OCI-M1 (cell line): ENCODE results near the gene POR.

Experiments
- DNase-seq: peaks from one replicate; lab custom pipeline; 2025; lab: John Stamatoyannopoulos, UW

The POR gene

GRCh38 chr7:75979759-75980429, 64.9 kb downstream of the POR start:
- DNase-seq, result no peak

GRCh38 chr7:75980430-75981202, 65.7 kb downstream of the POR start:
- DNase-seq, result no peak

DNA sequence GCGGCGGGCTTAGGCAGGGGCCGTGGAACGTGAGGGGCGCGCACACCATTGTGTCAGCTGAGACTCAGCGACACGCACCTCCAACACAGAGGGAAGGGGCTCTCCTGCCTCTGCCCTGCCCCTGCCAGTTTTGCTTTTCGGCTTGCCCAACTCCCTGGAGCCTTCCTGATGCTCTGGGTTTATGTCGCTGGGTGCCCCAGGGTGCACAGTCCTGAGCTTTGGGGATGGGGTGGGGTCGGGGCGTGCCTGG, 66.2 kb downstream of the POR start:
- DNase-seq, result no peak

DNA sequence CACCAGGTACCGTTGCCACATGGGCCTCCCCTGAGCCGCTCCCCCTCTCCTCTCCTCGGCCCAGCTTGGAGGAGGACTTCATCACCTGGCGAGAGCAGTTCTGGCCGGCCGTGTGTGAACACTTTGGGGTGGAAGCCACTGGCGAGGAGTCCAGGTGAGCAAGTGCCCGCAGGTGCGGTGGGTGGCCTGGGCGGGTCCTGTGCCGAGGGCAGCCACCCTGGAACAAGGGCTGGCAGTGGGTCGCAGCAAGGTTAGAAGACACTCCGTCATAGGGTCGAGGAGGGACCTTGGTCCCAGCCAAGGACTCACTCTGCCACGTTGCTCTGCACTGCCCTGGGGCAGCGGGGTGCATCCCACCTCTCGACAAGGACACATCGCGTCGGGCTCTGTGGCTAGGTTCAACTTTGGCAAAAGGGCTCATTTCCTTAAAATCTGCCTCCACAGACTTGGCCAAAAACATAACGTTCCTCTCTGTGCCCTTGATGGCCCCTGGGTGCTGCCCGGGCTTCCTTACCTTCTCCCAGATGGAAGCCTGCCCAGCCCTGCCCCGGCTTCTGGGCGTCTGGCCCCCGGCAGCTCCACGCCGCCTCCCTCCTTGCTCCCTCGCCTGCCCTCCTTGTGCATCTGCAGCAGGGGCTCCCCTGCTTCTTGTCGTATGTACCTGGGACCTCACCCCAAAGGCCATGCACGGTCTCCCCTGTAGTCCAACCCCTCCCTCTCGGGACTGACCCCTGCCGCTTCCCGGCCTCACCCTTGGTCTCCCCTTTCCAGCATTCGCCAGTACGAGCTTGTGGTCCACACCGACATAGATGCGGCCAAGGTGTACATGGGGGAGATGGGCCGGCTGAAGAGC, 66.7 kb downstream of the POR start:
- no peak for DNase-seq

GRCh38 chr7:75982306-75983064, 67.5 kb downstream of the POR start:
- DNase-seq, result no peak

DNA sequence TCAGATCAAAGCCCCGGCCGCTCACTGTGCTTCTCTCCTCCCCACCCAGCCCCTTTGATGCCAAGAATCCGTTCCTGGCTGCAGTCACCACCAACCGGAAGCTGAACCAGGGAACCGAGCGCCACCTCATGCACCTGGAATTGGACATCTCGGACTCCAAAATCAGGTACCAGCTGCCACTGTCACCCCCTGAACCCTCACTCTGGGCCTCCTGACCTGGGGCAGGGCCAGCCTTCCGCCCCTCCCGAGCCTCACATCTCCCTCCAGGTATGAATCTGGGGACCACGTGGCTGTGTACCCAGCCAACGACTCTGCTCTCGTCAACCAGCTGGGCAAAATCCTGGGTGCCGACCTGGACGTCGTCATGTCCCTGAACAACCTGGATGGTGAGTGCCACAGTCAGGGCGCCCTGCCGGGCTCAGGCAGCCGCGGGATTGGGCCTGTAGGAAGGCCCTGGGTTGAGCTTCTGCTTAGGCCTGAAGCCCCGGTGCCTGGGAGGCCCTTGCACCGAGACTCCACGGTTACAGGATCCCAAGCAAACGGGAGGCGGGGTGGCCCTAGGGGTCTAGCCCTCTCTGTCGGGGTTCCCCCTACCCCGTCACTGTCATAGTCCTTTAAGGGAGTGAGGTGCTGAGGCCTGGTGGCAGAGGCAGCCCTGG, 68.6 kb downstream of the POR start:
- no peak for DNase-seq

- DNase-seq, result no peak
Observed at GRCh38 chr7:75984130-75985008, 69.4 kb downstream of the POR start.

DNA sequence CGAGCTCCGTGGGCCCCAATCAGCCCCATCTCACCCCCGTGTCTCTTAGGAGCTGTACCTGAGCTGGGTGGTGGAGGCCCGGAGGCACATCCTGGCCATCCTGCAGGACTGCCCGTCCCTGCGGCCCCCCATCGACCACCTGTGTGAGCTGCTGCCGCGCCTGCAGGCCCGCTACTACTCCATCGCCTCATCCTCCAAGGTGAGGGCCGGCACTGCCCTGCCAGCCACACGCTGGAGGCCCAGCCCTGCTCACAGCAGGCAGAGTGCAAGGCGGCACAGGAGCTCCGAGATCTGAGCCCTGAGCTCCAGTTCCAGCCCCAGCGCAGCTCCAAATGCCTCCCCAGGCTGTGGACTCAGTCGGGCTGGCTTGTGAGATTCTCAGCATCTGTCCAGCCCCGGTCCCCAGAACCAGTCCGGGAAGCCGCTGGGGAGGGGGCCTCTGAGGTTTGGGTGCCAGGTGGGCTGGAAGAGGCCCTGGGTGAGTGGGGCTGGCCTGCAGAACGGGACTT, 70.1 kb downstream of the POR start:
- DNase-seq, result no peak

DNA sequence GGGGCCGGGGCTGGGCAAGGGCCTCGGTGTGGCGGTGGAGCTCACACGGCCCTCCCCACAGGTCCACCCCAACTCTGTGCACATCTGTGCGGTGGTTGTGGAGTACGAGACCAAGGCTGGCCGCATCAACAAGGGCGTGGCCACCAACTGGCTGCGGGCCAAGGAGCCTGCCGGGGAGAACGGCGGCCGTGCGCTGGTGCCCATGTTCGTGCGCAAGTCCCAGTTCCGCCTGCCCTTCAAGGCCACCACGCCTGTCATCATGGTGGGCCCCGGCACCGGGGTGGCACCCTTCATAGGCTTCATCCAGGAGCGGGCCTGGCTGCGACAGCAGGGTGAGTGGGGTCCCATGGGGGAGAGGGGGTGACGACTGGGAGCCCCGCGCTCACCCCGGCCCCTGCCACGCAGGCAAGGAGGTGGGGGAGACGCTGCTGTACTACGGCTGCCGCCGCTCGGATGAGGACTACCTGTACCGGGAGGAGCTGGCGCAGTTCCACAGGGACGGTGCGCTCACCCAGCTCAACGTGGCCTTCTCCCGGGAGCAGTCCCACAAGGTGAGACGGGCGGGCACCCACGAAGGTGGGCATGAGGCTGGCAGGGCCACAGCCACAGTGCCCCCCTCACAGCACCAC, 70.7 kb downstream of the POR start:
- DNase-seq, result no peak

- DNase-seq, result no peak
Observed at GRCh38 chr7:75986147-75986781, 71.3 kb downstream of the POR start.

DNA sequence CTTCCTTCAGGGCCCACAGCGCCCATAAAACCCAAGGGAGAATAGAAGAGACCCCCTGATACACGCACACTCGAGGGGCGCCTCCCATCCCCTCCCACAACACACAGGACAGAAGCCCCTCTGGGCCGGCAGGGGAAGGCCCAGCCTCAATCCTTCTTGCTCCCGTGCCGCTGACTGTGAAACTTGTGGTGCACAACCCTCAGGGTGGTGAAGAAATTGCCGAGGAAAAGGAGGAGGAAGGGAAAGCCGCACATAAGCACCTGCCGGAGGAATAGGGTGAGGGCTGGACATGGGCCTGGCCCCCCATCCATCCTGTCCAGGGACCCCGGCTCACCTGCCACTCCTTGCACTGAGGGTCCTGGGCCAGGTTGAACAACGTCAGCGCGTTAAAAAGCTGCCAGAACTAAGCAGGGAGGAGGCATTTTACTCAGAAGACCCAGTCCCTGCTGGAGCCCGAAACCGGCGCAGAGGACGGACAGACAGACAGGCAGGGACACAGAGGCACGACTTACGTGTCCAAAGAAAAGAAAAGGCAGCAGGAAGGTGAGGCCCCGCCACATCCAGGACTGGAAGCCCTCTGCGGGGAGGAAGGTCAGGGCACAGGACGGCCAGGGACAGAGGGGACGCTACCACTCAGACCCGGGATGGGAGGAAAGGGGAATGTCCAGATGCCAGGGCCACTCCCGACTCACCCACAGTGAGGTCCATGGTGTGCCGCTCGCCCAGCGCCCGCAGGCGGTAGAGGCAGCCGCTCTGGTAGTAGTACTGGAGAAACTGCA, 72.3 kb downstream of the POR start:
- DNase-seq, result no peak

DNA sequence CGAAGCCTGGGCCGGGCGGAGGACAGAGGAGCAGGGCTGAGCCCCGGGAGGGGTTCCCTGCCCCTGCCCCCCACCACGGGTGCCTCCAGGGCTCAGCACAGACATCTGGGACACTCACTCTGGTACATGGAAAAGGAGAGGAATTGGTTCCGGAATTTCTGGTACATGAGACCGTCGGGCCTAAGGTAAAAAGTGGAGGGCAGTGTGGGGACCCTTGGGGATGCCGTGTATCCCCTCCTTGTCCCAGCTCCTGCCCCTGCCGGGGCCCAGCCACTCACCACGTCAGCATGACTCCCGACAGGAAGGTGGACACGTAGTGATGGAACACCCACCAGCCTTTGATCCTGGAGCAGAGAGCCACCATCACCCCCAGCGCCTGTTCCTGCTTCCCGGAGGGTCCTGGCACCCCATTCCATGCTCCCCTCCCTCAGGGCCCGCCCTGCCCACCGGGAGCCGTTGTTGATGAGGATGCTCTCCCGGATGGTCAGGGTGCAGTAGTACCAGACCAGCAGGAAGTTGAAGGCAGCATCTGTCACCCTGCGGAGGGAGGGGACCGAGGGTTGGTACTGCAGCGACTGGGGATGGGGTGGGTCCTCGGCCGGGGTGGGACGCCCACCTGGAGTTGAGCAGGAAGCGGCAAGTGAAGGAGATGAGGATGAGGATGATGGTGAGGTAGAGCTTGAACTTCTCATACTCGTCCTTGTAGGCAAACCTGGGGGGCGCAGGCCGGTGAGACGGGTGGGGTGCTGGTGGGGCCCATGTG, 73.0 kb downstream of the POR start:
- no peak for DNase-seq

DNA sequence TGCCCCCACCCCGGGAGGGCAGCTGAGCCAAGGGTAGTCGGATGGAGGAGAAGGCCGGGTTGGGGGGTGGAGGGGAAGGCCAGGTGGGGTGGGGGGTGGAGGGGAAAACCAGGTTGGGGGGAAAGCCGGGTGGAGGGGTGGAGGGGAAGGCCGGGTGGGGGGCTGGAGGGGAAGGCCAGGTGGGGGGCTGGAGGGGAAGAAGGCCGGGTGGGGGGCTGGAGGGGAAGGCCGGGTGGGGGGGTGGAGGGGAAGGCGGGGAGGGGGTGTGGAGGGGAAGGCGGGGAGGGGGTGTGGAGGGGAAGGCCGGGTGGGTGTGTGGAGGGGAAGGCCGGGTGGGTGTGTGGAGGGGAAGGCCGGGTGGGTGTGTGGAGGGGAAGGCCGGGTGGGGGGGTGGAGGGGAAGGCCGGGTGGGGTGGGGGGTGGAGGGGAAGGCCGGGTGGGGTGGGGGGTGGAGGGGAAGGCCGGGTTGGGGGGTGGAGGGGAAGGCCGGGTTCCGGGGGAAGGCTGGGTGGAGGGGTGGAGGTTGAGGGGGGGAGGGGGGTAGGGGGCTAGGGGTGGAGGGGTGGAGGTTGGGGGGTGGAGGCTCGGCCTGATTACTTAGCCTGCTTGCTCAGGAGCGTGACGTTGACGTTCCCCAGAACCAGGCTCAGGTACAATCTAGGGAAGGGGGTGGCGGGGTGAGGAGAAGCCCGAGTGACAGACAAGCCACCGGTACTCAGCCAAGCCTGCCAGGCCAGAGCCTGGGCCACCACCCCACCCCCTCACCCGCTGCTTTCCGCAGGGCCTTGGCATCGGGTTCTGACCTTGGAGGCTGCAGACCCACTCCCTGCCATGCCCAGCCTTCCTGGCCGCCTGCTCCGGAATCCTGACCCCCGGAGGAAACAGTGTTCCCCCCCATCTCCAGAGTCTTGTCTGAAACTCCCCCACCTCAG, 73.9 kb downstream of the POR start:
- no peak for DNase-seq

GRCh38 chr7:75989500-75990388, 74.8 kb downstream of the POR start:
- no peak for DNase-seq

- no peak for DNase-seq
Observed at GRCh38 chr7:75991531-75992082, 76.7 kb downstream of the POR start.
